GM12865 (cell line): Measurements from ENCODE around the gene SIM1.

Experiments used
- DNase-seq: peaks from one replicate; pipeline ENCODE4 v3.0.0; 2010; ENCODE audit warnings: low read depth
- H3K4me3 ChIP-seq: 2 replicates; pipeline ENCODE4 v1.5.1; 2011; ENCODE audit warnings: mild to moderate bottlenecking, low read depth, low read length, control low read depth
- CTCF ChIP-seq: IDR thresholded peaks from 2 replicates; pipeline ENCODE4 v1.5.1; 2011; ENCODE audit warnings: low read length, control low read depth, low read depth, inconsistent platforms; ENCODE audit not compliant: insufficient read depth; ENCODE audit errors: missing control alignments

Gene SIM1

DNA sequence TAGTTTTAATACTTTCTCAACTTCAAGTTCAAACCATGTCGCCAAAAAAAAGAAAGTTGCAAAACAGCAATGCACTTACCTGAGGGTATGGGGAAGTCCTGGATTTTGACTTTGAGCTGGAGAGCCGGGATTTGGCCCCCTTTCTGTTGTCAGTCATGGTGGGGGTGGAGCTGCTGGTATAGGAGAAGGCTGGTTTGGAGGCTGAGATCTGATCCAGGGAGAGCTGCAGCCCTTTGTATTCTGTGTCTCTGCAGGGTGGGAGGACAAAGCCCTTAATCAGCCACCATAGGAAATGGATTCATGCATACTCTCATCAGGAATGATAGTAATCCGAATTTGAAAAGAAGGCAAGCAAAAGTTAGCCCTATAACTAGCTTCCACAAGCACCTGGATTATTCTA is 44.0 kb downstream of the SIM1 start:
- H3K4me3 ChIP-seq = no peak overlapping the region

DNA sequence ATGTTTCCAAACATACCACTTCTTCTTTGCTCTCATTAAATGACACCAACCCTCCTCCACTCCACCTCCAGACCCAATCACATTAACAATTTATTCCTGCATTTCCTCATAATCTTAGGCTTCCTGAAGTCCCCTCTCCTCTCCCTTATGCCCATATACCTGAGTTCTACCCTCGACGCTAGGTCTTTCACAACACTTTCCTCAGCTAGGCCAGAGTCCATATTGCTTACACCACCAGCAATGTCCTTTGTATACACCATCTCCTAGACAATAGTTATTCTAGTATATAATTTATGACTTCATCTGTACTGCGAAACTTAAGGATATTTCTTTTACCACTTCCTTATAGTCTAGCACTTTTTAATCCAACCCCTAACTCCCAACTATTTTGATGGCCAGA is 47.7 kb downstream of the SIM1 start:
- no peak for TF ChIP-seq CTCF

More for the DNA sequence above, 44.0 kb downstream of the SIM1 start:
- TF ChIP-seq CTCF = no peak
- DNase-seq = no peak

DNA sequence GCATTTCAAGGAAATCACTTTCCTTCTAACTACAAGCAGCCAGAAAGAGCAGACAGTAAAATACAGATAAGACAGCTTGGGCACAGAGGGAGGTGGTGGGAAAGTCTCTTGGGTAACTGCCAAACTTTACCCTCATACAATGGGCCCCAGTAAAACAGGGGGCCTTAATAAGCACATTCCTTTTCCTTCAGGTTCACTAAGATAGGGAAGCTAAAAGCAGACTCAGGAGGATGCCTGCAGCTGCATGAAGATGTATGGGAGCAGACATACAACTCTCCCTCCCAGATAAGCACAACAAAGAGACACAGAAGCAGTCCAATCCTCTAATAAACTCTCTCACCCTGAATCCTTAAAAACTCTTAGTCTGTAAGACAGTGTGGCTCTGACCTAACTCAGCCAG is 49.0 kb downstream of the SIM1 start:
- no peak for DNase-seq
- no peak for TF ChIP-seq CTCF
- no peak overlapping the region for H3K4me3 ChIP-seq

More for the DNA sequence above, 47.7 kb downstream of the SIM1 start:
- no peak overlapping the region for H3K4me3 ChIP-seq
- no peak for DNase-seq

DNA sequence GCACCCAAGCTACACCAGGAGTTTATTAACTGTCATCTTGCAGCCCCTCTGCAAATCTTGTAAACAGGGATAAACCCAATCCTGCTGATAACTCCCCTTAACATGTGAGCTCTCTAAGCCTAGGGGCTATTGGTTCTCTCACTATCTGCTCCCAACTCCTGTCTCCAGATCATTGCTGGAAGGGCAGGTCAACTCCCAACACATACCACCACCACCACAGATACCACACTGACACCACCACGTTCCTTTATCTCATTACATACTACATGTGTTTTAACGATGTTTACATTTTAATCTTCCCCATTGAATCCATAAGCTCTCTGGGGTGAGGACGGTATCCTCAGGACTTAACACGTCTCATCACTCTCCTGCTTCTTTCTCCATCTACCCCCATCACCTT is 51.8 kb downstream of the SIM1 start:
- no peak for DNase-seq
- TF ChIP-seq CTCF = no peak
- no peak overlapping the region for H3K4me3 ChIP-seq

- no peak for TF ChIP-seq CTCF
Measured at GRCh38 chr6:100404051-100404450, 60.7 kb downstream of the SIM1 start.

DNA sequence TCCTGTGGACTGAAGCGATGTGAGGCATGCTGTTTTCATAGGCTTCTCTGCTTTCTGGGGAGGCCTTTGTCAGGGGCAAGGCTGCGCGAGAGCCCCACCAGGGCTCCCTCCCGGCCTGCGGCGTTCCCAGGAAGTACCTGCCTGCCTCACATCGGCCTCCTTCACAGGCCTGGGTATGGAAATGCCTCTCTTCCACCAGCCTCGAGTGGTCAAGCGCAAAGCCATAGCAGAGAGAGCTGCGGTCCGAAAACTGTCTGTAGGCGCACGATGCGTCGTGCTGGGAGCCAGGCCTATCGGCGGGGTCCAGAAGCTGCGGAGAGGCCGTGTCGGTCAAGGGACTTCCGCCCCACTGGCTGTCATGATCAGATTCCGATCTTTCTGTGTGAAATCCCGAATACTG is 71.2 kb downstream of the SIM1 start:
- TF ChIP-seq CTCF = no peak
- DNase-seq = no peak
- no peak overlapping the region for H3K4me3 ChIP-seq

More at GRCh38 chr6:100404051-100404450, 60.7 kb downstream of the SIM1 start:
- no peak overlapping the region for H3K4me3 ChIP-seq
- DNase-seq = no peak

GRCh38 chr6:100392423-100392822 is 72.3 kb downstream of the SIM1 start:
- H3K4me3 ChIP-seq = no peak overlapping the region
- TF ChIP-seq CTCF = no peak
- DNase-seq = no peak
